ENCODE data around the gene DAO.

- TF ChIP-seq POLR2AphosphoS5 (IDR thresholded peaks at IDR 0.05; ENCODE audit: low read depth, low read length) (no peak), CTCF (IDR thresholded peaks at IDR 0.05) (no peak), USF2 (IDR thresholded peaks at IDR 0.05; ENCODE audit: borderline replicate concordance, low read depth, low read length) (no peak), TEAD4 (IDR thresholded peaks at IDR 0.05; ENCODE audit: borderline replicate concordance, insufficient read depth) (no peak), JUND (IDR thresholded peaks at IDR 0.05) (no peak), NFIC (IDR thresholded peaks at IDR 0.05; ENCODE audit: borderline replicate concordance) (no peak)
Measured at GRCh38 chr12:108858311-108859074, 21.4 kb upstream of the DAO start.
